Type B pancreatic cell (in vitro differentiated cells): ENCODE measurements around the gene SLK. TPM values are rescaled to one million over a fixed set of nuclear protein-coding genes. Genes with fewer than 3 reads are reported as not detected.

Experiments used
- DNase-seq: peaks from one replicate; pipeline ENCODE4 v3.0.0; 2021; ENCODE audit warnings: mixed read lengths; ENCODE audit not compliant: unreplicated experiment; ENCODE audit errors: extremely low spot score
- H3K27ac Mint-ChIP-seq: 2 replicates; pipeline ENCODE4 v1.8.0; 2021; ENCODE audit warnings: mild to moderate bottlenecking, mixed read lengths
- H3K27me3 Mint-ChIP-seq: 2 replicates; pipeline ENCODE4 v1.8.0; 2021; ENCODE audit warnings: mixed read lengths
- H3K36me3 Mint-ChIP-seq: 2 replicates; pipeline ENCODE4 v1.8.0; 2021; ENCODE audit warnings: mixed read lengths
- H3K4me1 Mint-ChIP-seq: one replicate; pipeline ENCODE4 v1.8.0; 2021; ENCODE audit warnings: mixed read lengths; ENCODE audit not compliant: unreplicated experiment
- H3K4me3 Mint-ChIP-seq: 2 replicates; pipeline ENCODE4 v1.8.0; 2021; ENCODE audit warnings: mild to moderate bottlenecking, mixed read lengths
- H3K9me3 Mint-ChIP-seq: 2 replicates; pipeline ENCODE4 v1.8.0; 2021; ENCODE audit warnings: mixed read lengths
- CTCF ChIP-seq: fragments of 200-600 bp; sonication (generic); conservative IDR thresholded peaks from 2 replicates; pipeline ENCODE4 v1.5.0; 2021; ENCODE audit warnings: antibody characterized with exemption, mild to moderate bottlenecking
- total RNA-seq: library from RNA; stranded (reverse); gene quantifications from 2 replicates; pipeline ENCODE4 v1.2.1, GENCODE V29; 2021; ENCODE audit warnings: low replicate concordance

The SLK gene
- total RNA-seq, 1 donor from 2014 or later = 61.6 TPM

GRCh38 chr10:103982639-103983038, 15.7 kb downstream of the SLK start:
- Mint-ChIP-seq H3K36me3 (peaks cover 21% of the 10 kb centered on the region), H3K4me3 (no peak overlapping the region), H3K27me3 (no peaks in the 10 kb centered on the region), H3K4me1 (peaks cover 31% of the 10 kb centered on the region), H3K27ac (no peak overlapping the region), H3K9me3 (no peaks in the 10 kb centered on the region)
- TF ChIP-seq CTCF = peak; percentile 42
- no peak for DNase-seq

GRCh38 chr10:103983367-103983911, 16.5 kb downstream of the SLK start:
- DNase-seq = no peak
- no peaks in the 10 kb centered on the region for H3K27me3 Mint-ChIP-seq
- no peak for TF ChIP-seq CTCF
- no peaks in the 10 kb centered on the region for H3K9me3 Mint-ChIP-seq
- peak overlapping the region; percentile 8 for H3K27ac Mint-ChIP-seq
- H3K4me1 Mint-ChIP-seq = peaks cover 36% of the 10 kb centered on the region
- H3K4me3 Mint-ChIP-seq = peak overlapping the region; percentile 16
- peaks cover 21% of the 10 kb centered on the region for H3K36me3 Mint-ChIP-seq

- H3K4me1 Mint-ChIP-seq = peaks cover 26% of the 10 kb centered on the region
- H3K9me3 Mint-ChIP-seq = no peaks in the 10 kb centered on the region
- DNase-seq = no peak
- no peak for TF ChIP-seq CTCF
- H3K27ac Mint-ChIP-seq = no peak overlapping the region
- no peaks in the 10 kb centered on the region for H3K27me3 Mint-ChIP-seq
- H3K4me3 Mint-ChIP-seq = no peak overlapping the region
- peaks cover 20% of the 10 kb centered on the region for H3K36me3 Mint-ChIP-seq
These were observed 18.8 kb downstream of the SLK start for GRCh38 chr10:103985726-103986125.

DNA sequence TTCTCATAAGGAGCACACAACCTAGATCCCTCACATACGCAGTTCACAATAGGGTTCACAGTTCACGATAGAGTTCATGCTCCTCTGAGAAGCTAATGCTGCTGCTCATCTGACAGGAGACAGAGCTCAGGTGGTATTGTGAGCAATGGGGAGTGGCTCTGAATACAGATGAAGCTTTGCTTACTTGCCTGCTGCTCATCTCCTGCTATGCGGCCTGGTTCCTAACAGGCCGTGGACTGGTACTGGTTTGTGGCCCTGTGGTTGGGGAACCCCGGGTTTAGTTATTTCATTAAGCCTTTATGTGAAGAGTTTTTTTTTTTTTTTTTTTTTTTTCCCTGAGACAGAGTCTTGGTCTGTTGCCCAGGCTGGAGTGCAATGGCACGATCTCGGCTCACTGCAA, 19.4 kb downstream of the SLK start:
- H3K4me3 Mint-ChIP-seq = no peak overlapping the region

DNA sequence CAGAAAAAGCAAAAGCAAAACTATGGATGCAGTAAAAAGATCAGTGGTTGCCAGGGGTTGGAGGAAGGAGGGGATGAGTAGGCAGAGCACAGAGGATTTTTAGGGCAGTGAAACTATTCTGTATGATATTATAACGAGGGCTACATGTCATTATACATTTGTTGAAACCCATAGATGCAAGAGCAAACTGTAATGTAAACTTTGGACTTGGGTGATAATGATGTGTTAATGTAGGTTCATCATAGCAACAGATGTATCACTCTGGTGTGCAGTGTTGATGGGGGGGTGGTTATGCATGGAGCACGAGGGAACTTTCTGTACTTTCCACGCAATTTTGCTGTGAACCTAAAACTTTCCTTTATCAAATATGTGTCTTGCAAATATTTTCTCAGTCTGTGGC, 23.2 kb downstream of the SLK start:
- Mint-ChIP-seq H3K4me1 (peaks cover 8% of the 10 kb centered on the region), H3K9me3 (no peaks in the 10 kb centered on the region), H3K27me3 (no peaks in the 10 kb centered on the region), H3K27ac (no peak overlapping the region), H3K4me3 (no peak overlapping the region), H3K36me3 (peaks cover 22% of the 10 kb centered on the region)
- TF ChIP-seq CTCF = no peak
- no peak for DNase-seq

More for the DNA sequence above, 19.4 kb downstream of the SLK start:
- no peak for DNase-seq
- Mint-ChIP-seq H3K4me1 (peaks cover 26% of the 10 kb centered on the region), H3K27me3 (no peaks in the 10 kb centered on the region), H3K27ac (peak overlapping the region; percentile 66), H3K36me3 (peaks cover 16% of the 10 kb centered on the region), H3K9me3 (no peaks in the 10 kb centered on the region)
- TF ChIP-seq CTCF = no peak

- H3K36me3 Mint-ChIP-seq = peaks cover 22% of the 10 kb centered on the region
- no peaks in the 10 kb centered on the region for H3K27me3 Mint-ChIP-seq
- no peak overlapping the region for H3K27ac Mint-ChIP-seq
- no peak overlapping the region for H3K4me3 Mint-ChIP-seq
- peaks cover 8% of the 10 kb centered on the region for H3K4me1 Mint-ChIP-seq
- no peak for TF ChIP-seq CTCF
- no peaks in the 10 kb centered on the region for H3K9me3 Mint-ChIP-seq
- DNase-seq = no peak
These were observed 23.6 kb downstream of the SLK start for GRCh38 chr10:103990531-103990930.
